Activated T-helper 1 cell treated with Interleukin-2 at 50 U/mL for 16 hours (primary cell): Measurements from ENCODE around the gene CCM2L.

Experiments used
- DNase-seq: peaks from one replicate; pipeline ENCODE4 v3.0.0-alpha.2; 2020; ENCODE audit warnings: low read depth

CCM2L gene

DNA sequence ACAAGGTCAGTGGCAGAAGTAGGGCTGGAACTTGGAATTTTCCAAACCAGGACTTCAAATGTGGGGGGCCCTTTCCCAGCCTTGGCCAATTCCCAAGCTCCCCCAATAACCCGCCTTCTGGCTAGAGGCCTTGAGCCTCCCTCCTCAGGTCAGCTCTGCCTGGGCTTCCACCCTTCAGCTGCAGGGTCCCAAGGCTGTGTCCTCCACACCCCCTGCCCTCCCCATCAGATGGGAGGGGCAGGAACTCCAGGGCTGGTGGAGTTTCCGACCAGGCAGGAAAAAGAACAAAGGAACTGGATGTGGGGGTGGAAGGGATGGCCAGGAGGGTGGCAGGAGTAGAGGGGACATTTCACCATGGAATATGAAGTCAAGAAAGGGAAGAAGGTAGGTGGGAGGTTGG lies at the start of gene CCM2L:
CCM2L (plus strand) TSS at position 338 of the 400 bp plus-strand sequence; CDS start at position 355, 17 bp downstream.
- no peak for DNase-seq

DNA sequence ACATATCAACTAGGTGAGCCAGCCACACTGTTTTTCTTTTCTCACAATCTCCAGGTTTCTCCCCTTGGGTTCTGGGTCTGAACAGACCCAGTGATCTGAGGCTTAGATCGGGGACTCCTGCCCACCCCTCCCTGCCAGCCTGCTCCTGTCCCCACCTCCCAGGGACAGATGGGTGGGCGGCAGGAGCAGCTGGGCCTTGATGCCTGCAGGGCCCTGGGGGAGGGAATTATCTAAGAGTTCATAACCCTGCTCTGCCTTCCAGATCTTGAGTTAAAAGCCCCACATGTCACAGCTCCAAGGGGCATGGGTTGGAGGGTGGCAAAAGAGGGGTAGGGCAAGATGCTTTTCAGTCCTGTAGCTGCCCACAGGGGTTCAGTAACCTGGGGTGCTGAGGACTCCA lies 47.5 kb upstream of the CCM2L start:
- DNase-seq = no peak

- DNase-seq = no peak
Observed at GRCh38 chr20:31963889-31964288, 46.3 kb upstream of the CCM2L start.

- DNase-seq = no peak
Observed at GRCh38 chr20:31966991-31967655, 43.1 kb upstream of the CCM2L start.

GRCh38 chr20:31967830-31968249 lies 42.4 kb upstream of the CCM2L start, which contains the start of gene XKR7:
TSS of gene XKR7 (plus strand) at chr20:31968151. CDS start at chr20:31968176, 25 bp downstream.
- no peak for DNase-seq

GRCh38 chr20:31968291-31969126 lies 41.7 kb upstream of the CCM2L start:
- peak; percentile 67 for DNase-seq

DNA sequence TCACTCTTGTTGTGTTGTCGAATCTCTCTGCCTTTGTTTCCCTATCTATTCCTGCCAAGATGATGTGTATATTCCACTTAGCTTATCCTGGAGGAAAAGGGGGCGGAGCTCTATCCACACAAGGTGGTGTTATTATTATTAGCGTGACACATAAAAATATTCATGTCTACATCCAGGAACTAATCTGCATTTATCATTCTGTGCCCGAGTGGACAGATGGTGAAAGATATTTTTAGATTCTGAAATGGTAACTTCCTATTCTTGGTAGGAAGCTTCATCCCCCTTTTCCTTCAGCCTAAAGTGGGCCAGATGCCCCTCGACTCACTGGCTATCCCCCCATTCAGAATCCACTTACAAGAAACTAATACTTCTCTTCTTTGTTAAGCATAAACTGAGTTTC lies 40.2 kb upstream of the CCM2L start:
- no peak for DNase-seq

DNA sequence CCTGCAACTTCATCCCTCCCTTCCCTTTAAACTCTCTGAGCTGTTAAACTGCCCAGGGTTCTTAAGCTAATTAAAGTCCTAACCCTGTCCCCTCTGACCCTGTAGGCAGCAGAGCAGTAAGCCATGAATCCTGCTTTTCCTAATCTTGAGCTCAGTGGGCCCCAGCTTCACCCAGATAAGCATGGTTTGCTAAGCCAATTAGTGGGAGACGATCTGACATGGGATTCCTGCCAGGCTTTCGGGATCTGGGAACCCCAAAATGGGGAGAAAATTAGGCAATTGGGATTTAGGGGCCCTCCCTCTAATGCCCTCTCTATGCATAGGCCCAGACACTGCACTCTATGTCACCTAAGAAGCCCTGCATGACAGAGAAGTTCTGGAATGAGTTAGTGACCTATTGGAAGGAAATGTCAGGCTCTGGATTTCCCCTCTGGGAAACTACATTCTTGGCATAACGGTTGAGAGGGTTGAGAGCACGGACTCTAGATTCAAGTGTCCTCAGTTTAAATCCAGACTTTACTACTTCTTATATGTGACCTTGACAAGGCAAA lies 37.7 kb upstream of the CCM2L start:
- DNase-seq = no peak

GRCh38 chr20:31974296-31974695 lies 35.9 kb upstream of the CCM2L start:
- DNase-seq = no peak

GRCh38 chr20:31974951-31975487 lies 35.2 kb upstream of the CCM2L start:
- DNase-seq = no peak

GRCh38 chr20:31975874-31976273 lies 34.4 kb upstream of the CCM2L start:
- DNase-seq = no peak

- no peak for DNase-seq
Observed at GRCh38 chr20:31977080-31977479, 33.2 kb upstream of the CCM2L start.

- no peak for DNase-seq
Observed at GRCh38 chr20:31979713-31980426, 30.4 kb upstream of the CCM2L start.

- no peak for DNase-seq
Observed at GRCh38 chr20:31981784-31982183, 28.5 kb upstream of the CCM2L start.

GRCh38 chr20:31984981-31985471 lies 25.2 kb upstream of the CCM2L start:
- no peak for DNase-seq

- no peak for DNase-seq
Observed at GRCh38 chr20:31987744-31988143, 22.5 kb upstream of the CCM2L start.

DNA sequence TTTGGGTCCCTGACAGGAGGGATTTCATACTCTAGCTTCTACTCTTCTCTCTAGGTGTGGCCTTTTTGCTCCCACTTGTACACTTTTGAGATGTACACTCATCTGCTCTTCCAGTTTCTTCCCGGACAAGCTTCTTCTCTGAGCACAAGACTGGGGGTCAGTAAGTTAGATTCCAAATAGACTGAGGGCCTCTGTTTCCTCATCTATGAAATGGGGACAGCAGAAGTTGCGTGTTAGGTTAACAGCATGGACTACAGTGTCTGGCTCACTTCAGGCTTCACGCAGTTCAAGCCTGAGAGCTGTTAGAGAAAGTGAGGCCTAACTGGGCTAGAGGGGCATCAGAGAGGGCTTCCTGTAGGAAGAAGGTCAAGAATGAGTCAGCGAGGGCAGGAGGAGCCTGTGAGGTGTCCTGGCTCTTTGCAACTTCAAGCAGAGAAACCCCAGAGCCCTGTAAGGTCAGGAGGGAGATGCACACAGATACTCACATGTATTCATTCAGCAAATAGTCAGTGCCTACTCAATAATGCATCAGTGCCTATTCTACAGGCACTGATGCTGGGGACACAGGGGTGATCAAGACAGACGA lies 21.7 kb upstream of the CCM2L start:
- DNase-seq = no peak

- DNase-seq = no peak
Observed at GRCh38 chr20:31989030-31989645, 21.1 kb upstream of the CCM2L start.

- DNase-seq = no peak
Observed at GRCh38 chr20:31990641-31991338, 19.4 kb upstream of the CCM2L start.

GRCh38 chr20:31991339-31991705 lies 18.9 kb upstream of the CCM2L start:
- no peak for DNase-seq

GRCh38 chr20:31992086-31992485 lies 18.2 kb upstream of the CCM2L start:
- DNase-seq = no peak
